Fibroblast of upper back skin (primary cell): Measurements from ENCODE around the gene CCPG1.

Source experiments
- DNase-seq: peaks from one replicate; pipeline ENCODE4 v3.0.0-alpha.2; 2013

The CCPG1 gene

GRCh38 chr15:55379095-55379494 lies 29.1 kb downstream of the CCPG1 start:
- DNase-seq, result no peak

GRCh38 chr15:55372701-55373440 lies 35.3 kb downstream of the CCPG1 start:
- no peak for DNase-seq

DNA sequence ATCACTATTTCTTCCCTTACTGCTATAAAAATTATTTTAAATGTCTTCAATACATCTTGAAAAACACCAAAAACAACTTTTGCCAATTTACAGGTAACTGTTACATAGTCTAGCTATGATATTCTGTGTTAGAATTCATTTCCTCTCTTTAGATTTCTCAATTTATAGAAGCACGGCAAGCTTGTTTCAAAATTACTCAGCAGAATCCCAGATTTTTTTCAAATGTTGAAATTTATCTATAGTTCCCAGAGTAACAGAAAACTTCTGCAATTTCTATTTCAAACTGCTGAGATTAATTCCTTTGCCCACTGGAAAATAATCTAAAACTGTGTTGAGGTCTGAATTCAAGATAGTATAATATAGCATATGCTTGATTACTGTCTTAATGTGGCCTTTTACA lies 41.2 kb downstream of the CCPG1 start:
- DNase-seq, result no peak

- DNase-seq, result no peak
Observed at GRCh38 chr15:55362641-55363040, 45.5 kb downstream of the CCPG1 start.

DNA sequence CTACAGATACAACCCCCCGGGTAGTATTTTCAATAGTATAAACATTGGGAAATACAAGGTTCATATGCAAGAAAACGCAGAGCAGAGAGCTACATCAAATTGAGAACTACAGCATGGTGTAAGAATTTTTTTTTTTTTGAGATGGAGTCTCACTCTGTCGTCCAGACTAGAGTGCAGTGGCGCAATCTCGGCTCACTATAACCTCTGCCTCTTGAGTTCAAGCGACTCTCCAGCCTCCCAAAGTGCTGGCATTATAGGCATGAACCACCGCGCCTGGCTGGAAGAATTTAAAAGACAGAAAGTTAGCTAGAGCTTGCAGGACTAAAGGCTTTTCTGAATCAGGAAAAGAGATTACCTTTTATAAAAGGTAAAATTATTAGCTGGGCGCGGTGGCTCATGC lies 47.1 kb downstream of the CCPG1 start:
- no peak for DNase-seq

DNA sequence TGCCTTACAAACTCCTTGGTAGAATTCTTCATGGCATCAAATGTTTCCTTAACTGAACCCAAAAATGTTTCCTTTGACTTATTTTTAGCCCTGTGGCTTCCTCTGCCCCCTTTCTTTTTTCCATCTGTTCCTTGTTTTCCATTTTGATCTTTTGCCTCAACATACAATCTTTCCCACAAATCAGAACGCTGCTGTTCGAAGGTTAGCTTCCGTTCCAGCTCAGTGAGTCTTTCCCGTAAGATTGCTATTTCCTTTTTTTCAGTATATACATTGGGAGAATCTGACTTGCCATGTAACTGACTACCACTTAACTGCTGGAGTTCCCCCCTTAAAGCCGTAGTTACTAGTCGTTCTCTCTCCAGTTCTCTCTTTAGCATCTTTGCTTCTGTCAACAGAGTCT lies 47.9 kb downstream of the CCPG1 start:
- DNase-seq, result peak; percentile 2

DNA sequence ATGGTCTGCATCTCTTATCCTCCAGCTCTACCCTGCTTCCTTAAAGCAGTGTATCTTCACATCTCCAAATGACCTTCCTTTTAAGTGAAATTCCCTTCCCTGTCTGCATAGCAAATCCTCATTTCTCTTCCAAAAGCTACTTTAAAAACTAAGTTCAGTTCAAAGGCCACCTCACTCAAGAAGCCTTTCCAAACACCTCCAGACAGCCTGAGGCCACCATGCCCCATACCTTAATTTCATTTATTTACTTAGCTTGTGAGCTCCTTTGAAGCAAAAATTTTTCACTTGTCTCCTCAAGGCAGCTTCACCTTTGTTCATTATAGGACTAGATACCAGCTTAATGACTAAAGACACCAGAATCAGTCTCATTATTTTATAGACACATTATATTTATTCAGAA lies 49.7 kb downstream of the CCPG1 start:
- DNase-seq, result no peak

DNA sequence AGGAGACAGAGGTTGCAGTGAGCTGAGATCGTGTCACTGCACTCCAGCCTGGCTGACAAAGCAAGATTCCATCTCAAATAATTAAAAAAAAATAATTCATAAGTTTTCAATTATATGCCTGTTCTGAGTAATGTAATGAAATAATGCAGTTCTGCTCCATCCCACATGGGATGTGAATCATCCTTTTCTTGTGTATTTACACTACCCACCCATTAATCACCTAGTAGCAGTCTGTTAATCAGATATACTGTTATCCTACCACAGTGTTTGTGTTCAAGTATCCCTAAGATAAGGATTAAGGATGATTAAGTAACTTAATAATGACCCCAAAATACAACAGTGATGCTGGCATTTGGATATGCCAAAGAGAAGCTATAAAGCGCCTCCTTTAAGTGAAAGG lies 50.4 kb downstream of the CCPG1 start:
- peak; percentile 47 for DNase-seq

GRCh38 chr15:55356985-55357585 lies 51.1 kb downstream of the CCPG1 start:
- DNase-seq, result no peak

- DNase-seq, result no peak
Observed at GRCh38 chr15:55353025-55353424, 55.1 kb downstream of the CCPG1 start.

DNA sequence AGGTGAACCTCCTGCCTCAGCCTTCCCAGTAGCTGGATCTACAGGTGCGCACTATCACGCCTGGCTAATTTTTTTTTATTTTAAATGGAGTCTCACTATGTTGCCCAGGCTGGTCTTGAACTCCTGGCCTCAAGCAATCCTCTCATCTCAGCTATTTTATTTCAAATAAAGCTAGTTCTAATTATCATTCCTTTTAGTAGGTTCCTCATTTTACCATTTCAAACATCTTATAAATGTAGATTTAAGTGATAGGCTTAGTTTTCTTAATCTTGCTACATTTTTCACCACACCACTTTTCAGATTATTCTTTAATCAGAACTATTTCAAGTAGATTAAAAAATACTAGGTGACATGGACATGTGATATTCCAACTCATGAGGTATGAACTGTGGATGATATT lies 58.9 kb downstream of the CCPG1 start:
- DNase-seq, result no peak

- DNase-seq, result no peak
Observed at GRCh38 chr15:55348281-55348778, 59.8 kb downstream of the CCPG1 start.

- peak; percentile 15 for DNase-seq
Observed at GRCh38 chr15:55344206-55344605, 64.0 kb downstream of the CCPG1 start.

DNA sequence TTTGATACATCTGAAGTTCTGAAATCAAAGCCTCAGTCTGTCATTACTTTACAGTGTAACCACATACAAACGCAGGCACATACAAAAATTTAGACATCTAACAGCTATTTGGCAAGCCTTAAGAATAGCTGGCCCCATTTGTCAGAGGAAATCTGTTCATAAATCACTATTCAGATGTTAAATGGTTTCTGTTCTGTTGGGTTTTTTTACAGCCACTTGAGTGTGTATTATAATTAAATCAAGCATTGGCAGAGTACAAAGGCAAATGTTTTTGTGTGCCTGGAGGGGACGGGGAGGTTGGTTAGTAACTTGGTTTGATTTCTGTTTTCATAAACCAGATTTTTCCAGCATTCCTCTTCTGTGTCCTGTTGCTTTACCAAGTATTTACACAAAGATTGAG lies 65.0 kb downstream of the CCPG1 start:
- peak; percentile 19 for DNase-seq

DNA sequence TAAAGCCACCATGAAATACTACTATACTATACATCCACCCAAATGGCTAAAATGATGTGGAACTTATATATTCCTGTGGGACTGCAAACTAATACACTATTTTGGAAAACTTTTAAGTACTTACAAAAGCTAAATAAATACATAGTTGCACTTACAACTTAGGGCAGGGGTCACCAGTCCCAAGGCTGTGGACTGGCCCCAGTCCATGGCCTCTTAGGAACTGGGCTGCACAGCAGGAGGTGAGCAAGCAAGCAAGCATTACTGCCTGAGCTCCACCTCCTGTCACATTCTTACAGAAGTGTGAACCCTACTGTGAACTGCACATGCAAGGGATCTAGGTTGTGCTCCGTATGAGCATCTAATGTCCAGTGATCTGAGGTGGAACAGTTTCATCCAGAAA lies 71.0 kb downstream of the CCPG1 start:
- no peak for DNase-seq

DNA sequence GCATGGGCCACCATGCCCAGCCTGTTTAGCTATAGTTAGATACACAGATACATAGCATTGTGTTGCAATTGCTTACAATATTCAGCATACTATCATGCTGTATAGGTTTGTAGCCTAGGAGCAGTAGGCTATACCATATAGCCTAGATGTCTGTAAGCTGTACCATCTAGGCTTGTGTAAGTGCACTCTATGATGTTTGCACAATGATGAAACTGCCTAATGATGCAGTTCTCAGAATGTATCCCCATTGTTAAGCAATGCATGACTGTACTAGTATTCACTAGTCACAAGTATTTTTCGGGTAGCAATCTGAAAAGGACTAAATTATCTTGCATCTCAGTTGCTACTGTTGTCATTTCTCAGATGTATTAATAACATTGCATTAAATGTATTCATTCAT lies 73.2 kb downstream of the CCPG1 start:
- DNase-seq, result no peak

GRCh38 chr15:55334371-55334770 lies 73.8 kb downstream of the CCPG1 start:
- DNase-seq, result no peak

GRCh38 chr15:55327387-55327786 lies 80.8 kb downstream of the CCPG1 start:
- DNase-seq, result no peak

- no peak for DNase-seq
Observed at GRCh38 chr15:55322467-55322866, 85.7 kb downstream of the CCPG1 start.

DNA sequence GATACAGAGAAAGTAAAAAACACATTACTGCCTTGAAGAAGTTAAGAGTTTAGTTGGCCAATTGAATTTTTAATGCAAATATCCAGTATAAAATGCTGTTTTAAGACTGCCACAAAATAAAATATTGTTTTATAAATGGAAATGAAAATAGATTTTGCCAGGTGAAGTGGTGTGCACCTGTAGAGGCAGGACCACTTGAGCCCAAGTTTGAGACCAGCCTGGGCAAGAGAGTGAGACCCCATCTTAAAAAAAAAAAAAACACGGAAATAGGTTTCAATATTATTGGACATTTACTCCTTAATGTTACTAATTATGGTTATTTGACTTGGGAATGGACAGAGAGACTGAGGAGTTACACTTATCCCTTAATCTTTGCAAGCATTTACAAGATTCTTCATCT lies 87.2 kb downstream of the CCPG1 start:
- no peak for DNase-seq

DNA sequence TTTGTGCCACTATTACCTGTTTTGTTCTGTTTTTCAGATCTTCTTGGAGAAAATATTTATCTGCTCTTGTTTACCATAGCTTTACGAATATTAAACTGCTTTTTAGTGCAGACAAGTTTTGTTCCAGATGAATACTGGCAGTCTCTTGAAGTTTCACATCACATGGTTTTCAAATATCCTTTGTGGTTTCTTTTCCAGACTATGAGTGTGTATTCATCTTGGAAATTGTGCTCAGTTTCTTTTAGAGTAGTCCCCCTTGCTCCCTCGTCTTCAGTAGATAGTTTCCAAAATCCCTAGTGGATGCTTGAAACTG lies 88.0 kb downstream of the CCPG1 start:
- peak; percentile 12 for DNase-seq

DNA sequence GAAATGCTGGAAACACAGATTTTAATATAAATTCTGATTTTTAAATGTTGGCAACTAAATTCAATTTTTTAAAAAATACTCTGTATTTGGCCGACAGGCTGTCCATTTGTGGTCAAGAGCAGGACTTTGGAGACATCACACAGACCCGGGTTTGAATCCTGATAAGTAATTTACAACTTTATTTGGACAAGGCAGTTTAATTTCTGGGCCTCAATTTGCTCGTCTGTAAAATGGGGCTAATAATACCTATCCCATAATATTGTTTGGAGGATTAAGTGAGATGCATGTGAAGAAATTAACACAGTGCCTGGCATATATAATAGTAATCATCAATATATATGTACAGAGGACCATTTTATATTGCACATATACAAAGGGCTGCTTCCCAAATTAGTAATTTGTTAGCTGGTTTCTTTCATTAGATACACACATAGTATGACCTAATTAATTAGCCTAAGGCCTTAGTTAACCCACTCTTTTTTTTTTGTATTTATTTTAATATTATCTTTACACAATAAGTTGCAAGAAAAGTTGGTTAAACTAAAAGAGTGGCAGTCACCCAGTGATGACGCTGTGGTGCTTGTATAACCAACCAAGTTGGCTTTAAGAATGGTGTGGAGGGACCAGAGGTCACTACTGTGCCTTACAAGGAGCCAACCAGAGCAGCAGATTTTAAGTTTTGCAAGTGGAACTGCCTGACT lies 88.5 kb downstream of the CCPG1 start:
- DNase-seq, result no peak

DNA sequence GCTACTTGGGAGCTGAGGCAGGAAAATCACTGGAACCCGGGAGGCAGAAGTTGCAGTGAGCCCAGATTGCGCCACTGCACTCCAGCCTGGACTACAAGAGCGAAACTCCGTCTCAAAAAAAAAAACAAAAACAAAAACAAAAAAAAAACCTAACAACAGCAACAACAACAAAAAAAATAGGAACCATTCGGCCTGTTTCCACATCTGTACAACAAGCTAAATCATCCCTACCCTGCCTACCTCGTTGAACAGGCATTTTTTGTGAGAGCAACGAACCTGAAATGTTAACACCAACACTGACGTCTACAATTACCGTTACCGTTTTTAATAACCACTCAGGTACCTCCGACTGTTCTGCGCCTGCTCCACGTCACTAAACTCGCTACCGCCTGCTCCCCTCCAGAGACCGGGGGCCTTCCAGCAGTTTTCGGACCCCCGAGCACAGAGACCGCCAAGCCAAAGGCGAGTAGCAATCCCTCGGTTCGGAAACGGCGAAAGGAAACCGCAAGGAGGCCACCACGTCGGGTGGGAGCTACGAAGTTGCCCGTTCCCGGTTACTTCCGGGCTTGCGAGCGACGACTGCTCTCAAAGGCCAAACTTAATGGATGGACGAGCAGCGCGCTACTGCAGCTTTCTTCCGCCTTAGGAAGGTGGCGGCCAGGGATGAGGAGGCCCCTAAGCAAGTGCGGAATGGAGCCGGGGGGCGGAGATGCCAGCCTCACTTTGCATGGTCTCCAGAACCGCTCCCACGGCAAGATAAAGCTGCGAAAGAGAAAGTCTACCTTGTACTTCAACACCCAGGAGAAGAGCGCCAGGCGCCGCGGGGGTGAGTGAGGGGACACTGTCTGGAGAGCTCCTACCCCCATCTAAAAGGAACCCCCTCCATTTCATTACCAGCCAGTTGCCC lies 89.3 kb downstream of the CCPG1 start, which contains the start of the genes PIGB and PIGBOS1:
TSS of gene PIGB (plus strand) at position 635 of the 907 bp plus-strand sequence. CDS start at position 664, 29 bp downstream.
TSS of gene PIGBOS1 (minus strand) at position 536 of the 907 bp plus-strand sequence. CDS start 1,331 bp downstream, outside the sequence.
- DNase-seq, result peak; percentile 88
